UCSD-AML1 (cell line): ENCODE measurements around the gene UST.

Experiments
- DNase-seq: peaks from one replicate; lab custom pipeline; 2025; ENCODE audit not compliant: unreplicated experiment; lab: John Stamatoyannopoulos, UW

UST gene

GRCh38 chr6:149054559-149055194 is 307.8 kb downstream of the UST start:
- DNase-seq = no peak

GRCh38 chr6:149055195-149055899 is 308.5 kb downstream of the UST start:
- DNase-seq = no peak

- DNase-seq = no peak
These were observed 310.1 kb downstream of the UST start for GRCh38 chr6:149056777-149057463.

- DNase-seq = no peak
These were observed 310.6 kb downstream of the UST start for GRCh38 chr6:149057464-149057840.

DNA sequence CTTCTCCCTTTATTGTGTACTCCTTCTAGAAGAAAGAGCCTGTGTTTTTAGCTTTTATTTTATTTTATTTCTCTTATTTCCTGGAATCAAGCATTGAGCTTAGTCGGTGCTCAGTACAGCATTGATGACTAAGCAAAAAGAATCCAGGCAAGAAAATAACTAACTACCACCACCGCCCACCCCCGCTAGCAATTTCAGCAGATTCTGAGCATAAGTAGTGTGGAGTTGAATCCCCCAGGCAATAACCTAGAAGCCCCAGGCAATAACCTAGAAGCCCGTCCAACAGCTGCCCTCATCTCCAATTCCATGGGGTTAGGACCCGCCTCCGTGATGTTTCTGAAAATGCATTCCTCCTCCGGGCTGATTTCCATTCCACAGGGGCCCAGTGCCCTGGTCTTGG is 312.7 kb downstream of the UST start:
- no peak for DNase-seq

GRCh38 chr6:149060300-149060984 is 313.6 kb downstream of the UST start:
- peak; percentile 85 for DNase-seq

DNA sequence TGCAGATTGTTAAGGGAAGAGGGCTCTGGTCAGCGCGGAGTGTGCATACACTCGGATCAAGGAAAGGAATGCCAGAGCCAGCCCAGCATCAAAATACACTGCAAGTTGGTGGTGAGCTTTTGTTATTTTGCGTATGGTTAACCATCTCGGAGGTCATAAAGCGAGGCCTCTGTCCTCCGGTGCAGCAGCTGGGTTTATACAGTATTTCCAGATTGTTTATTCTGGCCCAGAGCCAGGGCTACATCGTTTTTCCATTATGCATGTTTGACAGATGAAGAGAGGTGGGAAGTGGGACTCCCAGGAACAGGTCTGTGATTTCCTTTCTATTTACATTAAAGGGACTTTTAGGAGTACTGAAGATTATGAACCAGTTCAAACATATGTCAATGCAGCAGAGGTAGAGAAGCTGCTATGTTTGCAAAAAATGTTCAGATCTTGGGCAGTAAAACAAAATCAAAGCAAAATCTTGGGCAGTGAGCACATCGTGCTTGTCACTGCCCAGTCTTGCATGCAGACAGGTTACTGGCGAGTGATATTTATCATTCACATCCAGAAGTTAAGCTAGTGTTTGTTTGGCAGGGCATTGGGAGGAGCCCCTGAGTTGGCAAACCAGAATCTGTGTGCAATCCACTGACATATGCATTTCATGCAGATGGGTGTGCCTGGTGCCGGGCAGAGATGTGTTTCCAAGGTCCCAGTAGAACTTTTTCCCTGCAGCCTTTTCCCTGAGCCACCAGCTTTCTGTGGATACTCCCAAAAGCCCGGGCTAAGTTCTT is 314.3 kb downstream of the UST start:
- no peak for DNase-seq

- no peak for DNase-seq
These were observed 315.1 kb downstream of the UST start for GRCh38 chr6:149061930-149062329.

- DNase-seq = no peak
These were observed 316.0 kb downstream of the UST start for GRCh38 chr6:149062653-149063348.

DNA sequence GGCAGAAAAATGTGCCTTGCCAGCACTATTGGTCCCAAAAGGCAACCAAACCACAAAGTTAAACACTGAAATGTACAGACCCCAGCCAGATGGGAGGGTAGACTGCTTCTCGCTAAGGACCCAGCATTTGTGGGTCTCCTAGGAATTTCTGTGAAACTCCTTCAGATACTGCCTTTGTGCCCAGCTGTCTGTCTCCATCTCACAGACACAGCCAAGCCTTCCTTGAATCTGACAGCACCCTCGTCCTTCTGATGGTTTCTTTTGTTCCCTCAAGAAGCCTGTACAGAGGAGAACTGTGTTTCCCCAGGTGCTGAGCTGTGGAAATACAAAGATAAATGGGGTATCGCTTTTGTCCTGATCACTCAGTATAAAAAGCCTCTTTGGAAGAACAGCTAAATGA is 316.6 kb downstream of the UST start:
- no peak for DNase-seq

DNA sequence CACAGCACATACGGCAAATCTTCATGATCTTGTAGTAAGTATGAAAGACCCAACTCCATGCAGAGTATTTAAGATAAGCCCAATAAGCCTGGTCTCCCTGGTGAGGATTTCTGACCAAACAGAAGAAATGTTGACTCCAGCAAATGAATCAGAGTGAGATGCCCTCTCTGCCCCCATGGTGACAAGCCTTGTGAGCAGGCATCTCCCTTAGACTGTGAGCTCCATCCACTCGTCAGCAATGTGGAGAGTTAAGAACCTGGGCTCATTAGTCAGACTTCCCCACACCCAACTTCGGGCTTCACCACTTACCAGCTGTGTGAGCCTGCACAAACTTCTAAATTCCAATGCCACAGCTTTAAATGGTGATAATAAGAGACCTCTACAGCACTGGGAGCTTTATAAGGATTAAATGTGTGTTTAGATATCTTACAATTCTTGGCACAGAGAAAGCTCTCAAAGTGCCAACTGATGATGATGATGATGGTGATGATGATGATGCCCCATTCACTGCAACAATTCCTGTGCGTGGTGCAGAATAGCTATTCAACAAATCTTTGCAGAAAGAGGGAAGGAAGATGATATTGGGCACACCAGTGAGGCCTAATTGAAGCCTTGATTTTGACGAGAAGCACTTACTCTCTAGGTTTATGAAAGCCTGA is 317.3 kb downstream of the UST start:
- DNase-seq = no peak

- no peak for DNase-seq
These were observed 317.8 kb downstream of the UST start for GRCh38 chr6:149064660-149065015.

GRCh38 chr6:149065121-149065520 is 318.3 kb downstream of the UST start:
- no peak for DNase-seq

GRCh38 chr6:149065658-149066556 is 319.1 kb downstream of the UST start:
- DNase-seq = no peak

DNA sequence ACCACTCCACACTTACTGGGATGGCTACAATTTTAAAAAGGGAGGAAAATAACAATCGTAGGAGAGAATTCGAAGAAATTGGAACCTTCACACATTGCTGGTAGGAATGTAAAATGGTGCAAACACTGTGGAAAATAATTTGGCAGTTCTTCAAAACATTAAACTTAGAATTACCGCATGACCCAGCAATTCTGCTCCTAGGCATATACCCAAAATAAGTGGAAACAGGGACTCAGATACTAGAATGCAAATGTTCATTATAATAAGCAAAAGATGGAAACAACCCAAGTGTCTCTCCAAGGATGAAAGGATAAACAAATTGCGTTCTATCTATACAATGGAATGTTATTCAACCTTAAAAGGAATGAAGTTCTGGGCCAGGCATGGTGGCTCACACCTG is 325.2 kb downstream of the UST start:
- DNase-seq = no peak

GRCh38 chr6:149074832-149075258 is 328.0 kb downstream of the UST start:
- DNase-seq = no peak

DNA sequence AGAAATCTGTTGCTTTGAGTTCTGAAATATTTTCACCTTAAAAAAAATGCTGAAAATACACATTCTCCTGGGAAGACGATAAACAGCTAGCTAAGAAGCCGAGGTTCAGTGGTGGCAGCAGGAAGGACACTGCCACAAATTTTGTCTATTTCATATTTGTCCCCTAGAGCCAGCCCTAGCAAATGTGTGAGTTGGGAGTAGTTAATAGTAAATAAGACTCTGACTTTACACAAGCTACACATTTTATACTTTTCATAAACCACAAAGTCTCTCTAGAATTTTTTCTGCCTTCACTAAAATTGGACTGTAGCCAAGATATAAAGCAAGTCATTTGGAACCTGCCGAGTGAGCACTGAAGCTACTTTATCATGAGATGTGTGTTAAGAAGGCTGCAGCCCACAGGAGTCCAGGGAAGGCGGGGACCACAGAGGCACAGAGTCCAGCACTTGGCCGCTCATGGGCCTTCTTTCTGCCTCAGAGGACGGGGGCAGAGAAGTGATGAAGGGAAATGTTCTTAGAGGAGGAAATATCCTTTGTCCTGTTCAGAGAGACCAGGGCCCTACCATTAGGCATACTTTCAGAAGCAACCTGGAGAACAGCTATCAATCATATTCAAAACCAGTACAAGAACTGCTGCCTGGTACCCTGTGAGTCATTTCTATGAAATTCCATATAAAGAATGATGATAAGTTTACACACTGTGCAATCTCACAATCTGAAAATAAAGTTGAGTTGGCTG is 329.0 kb downstream of the UST start:
- DNase-seq = no peak

GRCh38 chr6:149076355-149076734 is 329.5 kb downstream of the UST start:
- no peak for DNase-seq
